ENCODE measurements around the gene PGR.

- TF ChIP-seq EZH2phosphoT487 (IDR thresholded peaks at IDR 0.05; ENCODE audit: insufficient read depth, low read depth) = no peak
- TF ChIP-seq EZH2 (IDR thresholded peaks at IDR 0.05; ENCODE audit: insufficient read depth, poor library complexity, severe bottlenecking) = no peak
Observed at GRCh38 chr11:101046947-101047346, 82.7 kb downstream of the PGR start.
